ENCODE data around the gene CAMK2G. TPM values are rescaled to one million over a fixed set of nuclear protein-coding genes. Genes with fewer than 3 reads are reported as not detected.

Gene CAMK2G
- total RNA-seq, 2 donors from 2014 or later: 40.0 to 45.8 TPM

DNA sequence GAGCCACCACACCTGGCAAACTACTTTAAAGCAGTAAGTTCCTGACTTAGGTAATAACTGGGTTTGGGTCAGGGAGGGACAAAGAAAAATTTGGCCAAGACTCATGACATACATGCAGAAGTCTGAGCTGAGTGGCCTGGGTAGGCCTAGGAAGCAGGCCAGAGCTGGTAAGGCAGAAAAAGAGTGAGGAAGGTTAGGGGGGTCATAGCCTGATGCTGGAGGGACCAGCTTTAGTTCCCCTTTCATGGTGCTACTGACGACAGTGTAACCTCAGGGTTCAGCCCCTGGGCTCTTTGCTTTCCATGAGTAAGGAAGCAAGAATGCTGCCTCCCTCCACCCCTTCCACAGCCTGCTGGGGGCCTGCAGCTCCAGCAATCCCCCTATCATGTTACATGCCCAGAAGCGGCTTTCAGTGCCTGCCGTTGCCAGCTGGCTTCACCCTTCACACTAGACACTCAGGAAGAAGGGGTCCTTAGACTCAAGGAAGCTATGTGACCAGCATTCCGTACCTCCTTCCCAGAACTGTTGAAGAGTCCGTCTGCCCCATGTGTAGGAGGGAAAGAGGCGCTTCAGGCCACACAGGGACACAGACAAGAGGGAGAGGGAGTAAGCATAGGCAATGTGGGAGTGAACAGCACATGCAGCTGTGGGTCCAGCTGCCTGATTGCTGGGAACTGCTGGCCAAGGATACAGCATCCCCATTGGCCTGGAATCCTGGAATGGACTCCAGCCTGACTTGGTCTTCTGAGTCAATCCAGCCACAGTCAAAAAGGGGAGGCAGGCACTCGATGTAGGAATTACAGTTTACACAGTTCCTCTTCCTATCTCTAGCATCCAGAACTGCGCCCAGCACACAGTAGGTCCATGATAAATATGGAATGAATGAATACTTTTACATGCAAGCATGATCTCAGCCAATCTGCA is 32.4 kb upstream of the CAMK2G start:
- intact Hi-C loops (cut with DNase I): no loop called here
- TF ChIP-seq, protein P1, sequence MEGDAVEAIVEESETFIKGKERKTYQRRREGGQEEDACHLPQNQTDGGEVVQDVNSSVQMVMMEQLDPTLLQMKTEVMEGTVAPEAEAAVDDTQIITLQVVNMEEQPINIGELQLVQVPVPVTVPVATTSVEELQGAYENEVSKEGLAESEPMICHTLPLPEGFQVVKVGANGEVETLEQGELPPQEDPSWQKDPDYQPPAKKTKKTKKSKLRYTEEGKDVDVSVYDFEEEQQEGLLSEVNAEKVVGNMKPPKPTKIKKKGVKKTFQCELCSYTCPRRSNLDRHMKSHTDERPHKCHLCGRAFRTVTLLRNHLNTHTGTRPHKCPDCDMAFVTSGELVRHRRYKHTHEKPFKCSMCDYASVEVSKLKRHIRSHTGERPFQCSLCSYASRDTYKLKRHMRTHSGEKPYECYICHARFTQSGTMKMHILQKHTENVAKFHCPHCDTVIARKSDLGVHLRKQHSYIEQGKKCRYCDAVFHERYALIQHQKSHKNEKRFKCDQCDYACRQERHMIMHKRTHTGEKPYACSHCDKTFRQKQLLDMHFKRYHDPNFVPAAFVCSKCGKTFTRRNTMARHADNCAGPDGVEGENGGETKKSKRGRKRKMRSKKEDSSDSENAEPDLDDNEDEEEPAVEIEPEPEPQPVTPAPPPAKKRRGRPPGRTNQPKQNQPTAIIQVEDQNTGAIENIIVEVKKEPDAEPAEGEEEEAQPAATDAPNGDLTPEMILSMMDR (IDR thresholded peaks at IDR 0.05): no peak
- Histone ChIP-seq H3K9me3 (no peaks in the 10 kb centered on the region), H3K4me1 (peaks cover 7% of the 10 kb centered on the region), H3K4me3 (no peak overlapping the region), H3K27ac (peak overlapping the region; percentile 69), H3K36me3 (no peaks in the 10 kb centered on the region), H3K9ac (ENCODE audit: low read depth in 2 of 2, low read length in 2 of 2) (peak overlapping the region; percentile 5 to 30), H3K27me3 (no peaks in the 10 kb centered on the region)
- peak; percentile 40 for DNase-seq

DNA sequence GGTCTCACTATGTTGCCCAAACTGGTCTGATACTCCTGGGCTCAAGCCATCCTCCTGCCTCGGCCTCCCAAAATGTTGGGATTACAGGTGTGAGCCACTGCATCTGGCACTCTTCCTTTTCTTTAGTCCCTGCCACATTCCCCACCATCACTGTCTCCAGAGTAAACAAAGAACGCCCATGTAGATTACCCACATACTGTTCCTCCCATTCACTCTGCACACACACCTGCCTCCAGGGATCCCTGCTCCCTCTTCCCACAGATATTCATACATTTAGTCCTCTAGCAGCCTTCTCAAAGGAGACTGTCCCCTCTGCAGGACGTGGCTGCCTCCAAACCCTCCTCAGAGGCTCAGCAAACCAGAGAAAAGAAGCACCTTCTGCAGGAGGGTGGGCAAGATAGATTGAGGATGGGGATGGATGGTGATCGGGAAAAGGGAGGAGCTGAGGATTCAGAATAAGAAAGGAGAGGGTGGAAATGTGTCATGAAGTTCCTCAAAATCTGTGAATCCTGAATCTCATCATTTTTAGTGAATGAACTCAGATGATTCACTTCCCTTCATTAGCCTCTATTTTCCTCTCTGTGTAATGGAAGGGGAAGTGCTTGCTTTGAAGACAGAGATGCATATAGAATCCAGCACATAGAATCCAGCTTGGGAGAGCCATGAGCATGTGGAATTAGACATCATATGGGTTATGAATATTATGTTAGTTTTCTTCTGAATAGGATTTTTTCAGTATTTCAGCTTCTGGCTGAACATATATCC is 31.1 kb upstream of the CAMK2G start:
- DNase-seq: no peak
- Histone ChIP-seq H3K9ac (ENCODE audit: low read depth in 2 of 2, low read length in 2 of 2) (no peak overlapping the region), H3K27me3 (no peaks in the 10 kb centered on the region), H3K4me1 (peaks cover 4% of the 10 kb centered on the region), H3K36me3 (no peaks in the 10 kb centered on the region), H3K27ac (peak overlapping the region; percentile 69), H3K4me3 (no peak overlapping the region), H3K9me3 (no peaks in the 10 kb centered on the region)
- intact Hi-C loops (cut with DNase I): no loop called here
- TF ChIP-seq, protein P1 (IDR thresholded peaks at IDR 0.05): no peak

DNA sequence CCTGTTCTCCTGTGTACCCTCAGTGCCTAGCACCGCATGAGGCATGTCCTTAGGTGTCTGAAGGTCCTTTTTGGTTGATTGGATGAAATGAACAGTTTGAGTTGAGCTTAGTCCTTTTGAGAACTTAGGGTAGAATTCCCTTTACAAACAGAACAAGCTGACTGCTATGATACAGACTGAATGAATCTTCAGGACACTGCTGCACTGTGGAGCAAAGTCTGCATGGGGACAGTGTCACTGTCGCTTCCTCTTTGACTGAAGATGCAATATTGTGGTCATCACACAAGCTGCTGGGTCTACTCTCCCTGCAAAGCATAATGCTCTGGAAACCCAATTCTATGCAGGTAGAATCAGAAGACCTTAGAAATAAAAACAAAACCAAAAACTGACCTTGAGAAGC is 28.0 kb upstream of the CAMK2G start:
- H3K9me3 ChIP-seq: no peaks in the 10 kb centered on the region
- no peak for DNase-seq
- H3K4me3 ChIP-seq: no peak overlapping the region
- no peak overlapping the region for H3K9ac ChIP-seq (ENCODE audit: low read depth in 2 of 2, low read length in 2 of 2)
- H3K27ac ChIP-seq: no peak overlapping the region
- no peaks in the 10 kb centered on the region for H3K27me3 ChIP-seq
- H3K36me3 ChIP-seq: no peaks in the 10 kb centered on the region
- TF ChIP-seq, protein P1 (IDR thresholded peaks at IDR 0.05): no peak
- intact Hi-C loops (cut with DNase I): no loop called here
- no peaks in the 10 kb centered on the region for H3K4me1 ChIP-seq

DNA sequence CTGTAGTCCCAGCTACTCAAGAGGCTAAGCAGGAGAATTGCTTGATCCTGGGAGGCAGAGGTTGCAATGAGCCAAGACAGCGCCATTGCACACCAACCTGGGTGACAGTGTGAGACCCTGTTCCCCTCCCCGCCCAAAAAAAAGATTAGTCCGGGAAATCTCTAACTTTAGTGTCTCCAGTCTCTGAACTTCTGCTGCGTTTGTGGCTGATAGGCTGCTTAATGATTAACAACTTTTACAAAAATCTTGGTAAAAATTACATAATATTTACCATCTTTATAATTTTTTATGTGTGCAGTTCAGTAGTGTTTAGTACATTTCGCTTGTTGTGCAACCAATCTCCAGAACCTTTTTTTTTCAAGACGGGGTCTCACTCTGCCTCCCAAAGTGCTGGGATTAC is 26.9 kb upstream of the CAMK2G start:
- Histone ChIP-seq H3K36me3 (no peaks in the 10 kb centered on the region), H3K27ac (no peak overlapping the region), H3K27me3 (no peaks in the 10 kb centered on the region), H3K4me3 (no peak overlapping the region), H3K9ac (ENCODE audit: low read depth in 2 of 2, low read length in 2 of 2) (no peak overlapping the region), H3K4me1 (no peaks in the 10 kb centered on the region), H3K9me3 (no peaks in the 10 kb centered on the region)
- TF ChIP-seq, protein P1 (IDR thresholded peaks at IDR 0.05): no peak
- no peak for DNase-seq
- intact Hi-C loops (cut with DNase I): no loop called here

DNA sequence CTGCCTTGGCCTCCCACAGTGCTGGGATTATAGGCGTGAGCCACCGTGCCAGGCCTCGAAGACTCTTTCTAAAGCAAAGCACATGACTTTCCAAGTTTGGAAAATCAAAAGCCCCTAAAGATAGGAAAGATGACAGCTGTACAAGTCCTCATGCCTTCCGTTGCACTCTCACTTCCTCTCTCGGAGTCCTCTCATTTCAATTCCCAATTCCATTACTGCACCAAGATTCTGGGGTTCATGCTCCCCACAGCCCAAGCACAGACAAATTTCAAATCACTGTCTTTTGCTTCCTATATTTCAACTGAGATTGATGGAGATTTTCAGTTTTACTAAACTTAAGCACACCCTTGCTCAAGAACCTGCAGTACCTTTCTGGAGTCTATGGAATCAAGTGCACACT is 25.7 kb upstream of the CAMK2G start:
- TF ChIP-seq, protein P1 (IDR thresholded peaks at IDR 0.05): no peak
- Histone ChIP-seq H3K36me3 (no peaks in the 10 kb centered on the region), H3K27ac (no peak overlapping the region), H3K4me1 (no peaks in the 10 kb centered on the region), H3K9me3 (no peaks in the 10 kb centered on the region), H3K4me3 (no peak overlapping the region), H3K27me3 (no peaks in the 10 kb centered on the region), H3K9ac (ENCODE audit: low read depth in 2 of 2, low read length in 2 of 2) (no peak overlapping the region)
- DNase-seq: no peak
- intact Hi-C loops (cut with DNase I): no loop called here
